B cell (primary cell): Measurements from ENCODE around the gene ARPC4. TPM values are rescaled to one million over a fixed set of nuclear protein-coding genes. Genes with fewer than 3 reads are reported as not detected.

Experiments used
- ATAC-seq: fragments of 200-7000 bp; cut with Tn5 transposase; one replicate; pipeline ENCODE4 v1.10.0; 2021; ENCODE audit warnings: low read depth, mild to moderate bottlenecking, moderate number of reproducible peaks, moderate library complexity
- CTCF ChIA-PET: fragments of 350-600 bp; sonication (Branson Sonifier 250); formaldehyde crosslinking; loops from one replicate; lab custom pipeline; 2021; ENCODE audit warnings: antibody characterized with exemption, inconsistent platforms; lab: Charles Lee
- POLR2A ChIA-PET: fragments of 350-600 bp; sonication (Branson Sonifier 250); formaldehyde crosslinking; loops from one replicate; lab custom pipeline; 2021; ENCODE audit warnings: antibody characterized with exemption; lab: Charles Lee
- DNase-seq: peaks from one replicate; pipeline ENCODE4 v3.0.0; 2013
- H2AFZ ChIP-seq: 2 replicates; pipeline ENCODE4 v1.6.1; 2012; ENCODE audit warnings: mild to moderate bottlenecking, low read depth, low read length; ENCODE audit not compliant: insufficient read depth, poor library complexity, severe bottlenecking
- H3K27ac ChIP-seq, 2 donors: 1 replicate in 1 of 2; 2 replicates in 1 of 2; pipeline ENCODE4 v1.5.1; 2012 to 2013; ENCODE audit warnings: low read length in 2 of 2, mild to moderate bottlenecking in 2 of 2, moderate library complexity in 1 of 2
- H3K27me3 ChIP-seq, 4 experiments: fragments of 200-600 bp in 1 of 4; sonication (generic) in 1 of 4; replicated peaks in 1 of 4; 1 replicate in 2 of 4; 2 replicates in 2 of 4; pipeline versions ENCODE4 v1.6.1 to v1.7.0; 2013 to 2016; ENCODE audit warnings: low read length in 3 of 4, mild to moderate bottlenecking in 2 of 4, mixed read lengths in 1 of 4, moderate library complexity in 1 of 4; ENCODE audit not compliant: insufficient read depth in 4 of 4, control insufficient read depth in 3 of 4; ENCODE audit errors: control extremely low read depth in 1 of 4
- H3K36me3 ChIP-seq, 2 experiments: replicated peaks in 1 of 2; 1 replicate in 1 of 2; 2 replicates in 1 of 2; pipeline versions ENCODE4 v1.6.1 to v1.7.1; 2013; ENCODE audit warnings: low read length in 1 of 2; ENCODE audit not compliant: insufficient read depth in 2 of 2, control insufficient read depth in 1 of 2; ENCODE audit errors: control extremely low read depth in 1 of 2, extremely low read depth in 1 of 2
- H3K4me1 ChIP-seq, 2 donors: fragments of 200-600 bp in 1 of 2; sonication (generic) in 1 of 2; 1 replicate in 1 of 2; 2 replicates in 1 of 2; pipeline versions ENCODE4 v1.5.1 to v1.6.1; 2013 to 2017; ENCODE audit warnings: low read length in 2 of 2; ENCODE audit not compliant: control insufficient read depth in 2 of 2, insufficient read depth in 2 of 2
- H3K4me2 ChIP-seq: replicated peaks from 2 replicates; pipeline ENCODE3; 2012; ENCODE audit warnings: mild to moderate bottlenecking, low read depth, low read length; ENCODE audit not compliant: poor library complexity, severe bottlenecking
- H3K4me3 ChIP-seq, 5 experiments: fragments of 200-600 bp in 1 of 5; sonication (generic) in 1 of 5; 1 replicate in 3 of 5; 2 replicates in 2 of 5; pipeline versions ENCODE4 v1.5.1 to v1.7.0; 2011 to 2016; ENCODE audit warnings: low read length in 4 of 5, mild to moderate bottlenecking in 4 of 5, low read depth in 2 of 5, control low read depth in 1 of 5, moderate library complexity in 1 of 5; ENCODE audit not compliant: insufficient read depth in 1 of 5; ENCODE audit errors: control extremely low read depth in 1 of 5, extremely low read depth in 1 of 5
- H3K79me2 ChIP-seq: fragments of 200-600 bp; sonication (generic); one replicate; pipeline ENCODE4 v1.6.0; 2016; ENCODE audit warnings: low read length; ENCODE audit not compliant: control insufficient read depth, insufficient read depth
- H3K9ac ChIP-seq: fragments of 200-600 bp; sonication (generic); 2 replicates; pipeline ENCODE4 v1.6.1; 2017; ENCODE audit warnings: mild to moderate bottlenecking, low read length, moderate library complexity
- H3K9me3 ChIP-seq, 3 donors: one replicate each; pipeline versions ENCODE4 v1.6.1 to v1.7.1; 2013; ENCODE audit warnings: low read length in 2 of 3; ENCODE audit not compliant: control insufficient read depth in 2 of 3, insufficient read depth in 1 of 3; ENCODE audit errors: control extremely low read depth in 1 of 3
- H4K20me1 ChIP-seq: 2 replicates; pipeline ENCODE4 v1.6.0; 2012; ENCODE audit warnings: mild to moderate bottlenecking, low read length; ENCODE audit not compliant: insufficient read depth, control insufficient read depth, poor library complexity, severe bottlenecking
- H3K27ac Mint-ChIP-seq: one replicate; pipeline ENCODE4 v1.8.0; 2021; ENCODE audit warnings: mixed read lengths
- H3K27me3 Mint-ChIP-seq: one replicate; pipeline ENCODE4 v1.8.0; 2021; ENCODE audit warnings: mixed read lengths
- H3K4me1 Mint-ChIP-seq: one replicate; pipeline ENCODE4 v1.8.0; 2021; ENCODE audit warnings: mixed read lengths
- H3K4me3 Mint-ChIP-seq: one replicate; pipeline ENCODE4 v1.8.0; 2021; ENCODE audit warnings: mixed read lengths
- H3K9me3 Mint-ChIP-seq: one replicate; pipeline ENCODE4 v1.8.0; 2022; ENCODE audit warnings: mixed read lengths; ENCODE audit not compliant: insufficient read depth
- EZH2 ChIP-seq: IDR thresholded peaks from 2 replicates; pipeline ENCODE4 v1.6.1; 2012; ENCODE audit warnings: borderline replicate concordance, low read depth, mild to moderate bottlenecking, moderate library complexity, low read length; ENCODE audit not compliant: insufficient read depth, poor library complexity, severe bottlenecking
- WGBS: methylation state at CpG from one replicate; pipeline ENCODE4 v1.1.5; 2013; ENCODE audit warnings: missing lambda C conversion rate; ENCODE audit not compliant: insufficient coverage; 5-methylcytosine and 5-hydroxymethylcytosine counted together
- intact Hi-C: fragments of 100-400 bp; cut with micrococcal nuclease; formaldehyde crosslinking; loops from one replicate; pipeline ENCODE4 v1.10.0; 2022
- polyA plus RNA-seq: library from polyadenylated mRNA; depleted of rRNA; stranded (reverse); fragments of >200 nt; gene quantifications from 2 replicates; pipeline ENCODE4 v1.2.3, GENCODE V29; 2012
- total RNA-seq, 2 donors: library from RNA; stranded (reverse); fragments of 120-200 nt in 1 of 2; gene quantifications; 1 replicate in 1 of 2; 2 replicates in 1 of 2; pipeline versions ENCODE4 v1.2.3 to v1.2.4, GENCODE V29; 2013 to 2022
- TF ChIP-seq, protein P1 (sequence below): fragments of 200-600 bp; IDR thresholded peaks from one replicate; pipeline ENCODE4 v1.8.0; 2022; ENCODE audit warnings: antibody characterized with exemption, mild to moderate bottlenecking

Gene ARPC4
- total and polyA plus RNA-seq, 2 donors (not counting 1 experiment from before 2014, with no cell fraction given) = 110 to 174 TPM

GRCh38 chr3:9828801-9829755 is 36.2 kb downstream of the ARPC4 start:
- Histone ChIP-seq H3K27ac (no peak overlapping the region), H4K20me1 (no peaks in the 10 kb centered on the region), H3K4me2 (no peak overlapping the region), H2AFZ (no peak overlapping the region), H3K9me3 (no peaks in the 10 kb centered on the region), H3K27me3 (no peaks in the 10 kb centered on the region), H3K4me3 (no peak overlapping the region), H3K9ac (no peak overlapping the region), H3K79me2 (no peaks in the 10 kb centered on the region), H3K4me1 (no peaks in the 10 kb centered on the region), H3K36me3 (peaks cover 2 to 14% of the 10 kb centered on the region in 2 experiments)
- ChIA-PET CTCF (no interaction called here), POLR2A (interaction anchor here (0.7 kb wide), 1 partner anchor 37 kb away, joined by 3 read pairs; the partner anchor contains the start of gene TADA3)
- H3K4me3 Mint-ChIP-seq = no peak overlapping the region
- H3K27ac Mint-ChIP-seq = no peak overlapping the region
- TF ChIP-seq EZH2 = no peak
- TF ChIP-seq, protein P1, sequence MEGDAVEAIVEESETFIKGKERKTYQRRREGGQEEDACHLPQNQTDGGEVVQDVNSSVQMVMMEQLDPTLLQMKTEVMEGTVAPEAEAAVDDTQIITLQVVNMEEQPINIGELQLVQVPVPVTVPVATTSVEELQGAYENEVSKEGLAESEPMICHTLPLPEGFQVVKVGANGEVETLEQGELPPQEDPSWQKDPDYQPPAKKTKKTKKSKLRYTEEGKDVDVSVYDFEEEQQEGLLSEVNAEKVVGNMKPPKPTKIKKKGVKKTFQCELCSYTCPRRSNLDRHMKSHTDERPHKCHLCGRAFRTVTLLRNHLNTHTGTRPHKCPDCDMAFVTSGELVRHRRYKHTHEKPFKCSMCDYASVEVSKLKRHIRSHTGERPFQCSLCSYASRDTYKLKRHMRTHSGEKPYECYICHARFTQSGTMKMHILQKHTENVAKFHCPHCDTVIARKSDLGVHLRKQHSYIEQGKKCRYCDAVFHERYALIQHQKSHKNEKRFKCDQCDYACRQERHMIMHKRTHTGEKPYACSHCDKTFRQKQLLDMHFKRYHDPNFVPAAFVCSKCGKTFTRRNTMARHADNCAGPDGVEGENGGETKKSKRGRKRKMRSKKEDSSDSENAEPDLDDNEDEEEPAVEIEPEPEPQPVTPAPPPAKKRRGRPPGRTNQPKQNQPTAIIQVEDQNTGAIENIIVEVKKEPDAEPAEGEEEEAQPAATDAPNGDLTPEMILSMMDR = no peak
- WGBS = 99% methylated on average over 17 of the region's 17 CpGs
- intact Hi-C loops = no loop called here
- peaks cover 2% of the 10 kb centered on the region for H3K4me1 Mint-ChIP-seq
- H3K9me3 Mint-ChIP-seq = no peaks in the 10 kb centered on the region
- ATAC-seq (no peak), DNase-seq (no peak)
- H3K27me3 Mint-ChIP-seq = no peaks in the 10 kb centered on the region

DNA sequence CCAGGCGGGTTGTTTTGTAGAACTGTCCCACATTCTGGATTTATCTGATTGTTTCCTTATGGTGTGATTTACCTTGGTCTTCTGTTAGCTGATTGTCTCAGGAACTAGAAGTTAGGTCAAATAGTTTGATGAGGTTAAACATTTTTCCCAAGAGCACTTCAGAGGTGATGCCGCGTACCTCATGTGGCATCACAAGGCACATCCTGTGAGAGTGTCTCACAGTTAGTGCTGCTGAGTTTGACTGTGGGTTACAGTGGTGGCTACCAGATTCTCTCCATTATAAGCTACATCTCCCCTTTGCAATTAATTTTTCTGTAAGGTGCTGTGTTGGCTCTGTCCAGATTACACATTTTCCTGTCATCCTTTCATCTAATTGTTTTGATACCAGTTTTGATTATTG is 38.4 kb downstream of the ARPC4 start:
- Histone ChIP-seq H3K4me2 (no peak overlapping the region), H3K9ac (no peak overlapping the region), H3K27ac (no peak overlapping the region), H4K20me1 (no peaks in the 10 kb centered on the region), H3K27me3 (no peaks in the 10 kb centered on the region), H3K79me2 (no peaks in the 10 kb centered on the region), H3K36me3 (peaks cover 4 to 22% of the 10 kb centered on the region in 2 experiments), H2AFZ (no peak overlapping the region), H3K4me3 (no peak overlapping the region), H3K4me1 (no peaks in the 10 kb centered on the region), H3K9me3 (no peaks in the 10 kb centered on the region)
- DNase-seq = no peak
- H3K27me3 Mint-ChIP-seq = no peaks in the 10 kb centered on the region
- intact Hi-C loops = no loop called here
- ChIA-PET POLR2A (interaction anchor here (0.7 kb wide), 1 partner anchor 12 kb away, joined by 6 read pairs; the partner anchor contains the start of gene RPUSD3), CTCF (interaction anchor here (1.1 to 1.6 kb wide), 2 partner anchors 50 to 282 kb away, joined by 3 read pairs; no protein-coding TSS in a partner anchor)
- no peak overlapping the region for H3K27ac Mint-ChIP-seq
- no peak overlapping the region for H3K4me3 Mint-ChIP-seq
- H3K9me3 Mint-ChIP-seq = no peaks in the 10 kb centered on the region
- TF ChIP-seq, protein P1 = no peak
- no peak for TF ChIP-seq EZH2
- no peak for ATAC-seq
- WGBS = 95% methylated on average over 3 of the region's 3 CpGs
- H3K4me1 Mint-ChIP-seq = peaks cover 2% of the 10 kb centered on the region
